GM12878 (cell line): ENCODE results near the gene IL1B. TPM values are rescaled to one million over a fixed set of nuclear protein-coding genes. Genes with fewer than 3 reads are reported as not detected.

Experiments
- BHLHE40 ChIP-seq, 2 experiments: fragments of 450-650 bp in 1 of 2; IDR thresholded peaks; 2 replicates each; pipeline ENCODE4 v1.6.1; 2011 to 2017; ENCODE audit warnings: low read depth in 2 of 2, borderline replicate concordance in 1 of 2, improper control_type of control experiment in 1 of 2, low read length in 1 of 2, mild to moderate bottlenecking in 1 of 2
- CHD2 ChIP-seq: IDR thresholded peaks from 2 replicates; pipeline ENCODE4 v1.6.1; 2011; ENCODE audit warnings: low read depth, low read length, improper control_type of control experiment, borderline replicate concordance
- FOXM1 ChIP-seq: IDR thresholded peaks from 2 replicates; pipeline ENCODE4 v1.6.1; 2012; ENCODE audit warnings: low read depth, mild to moderate bottlenecking, inconsistent platforms, low read length, moderate library complexity
- JUND ChIP-seq: IDR thresholded peaks from 2 replicates; pipeline ENCODE4 v1.6.1; 2012; ENCODE audit warnings: low read depth, mild to moderate bottlenecking, low read length, improper control_type of control experiment, moderate library complexity
- MEF2A ChIP-seq: IDR thresholded peaks from 2 replicates; pipeline ENCODE4 v1.6.1; 2011; ENCODE audit warnings: low read depth, mild to moderate bottlenecking, low read length, moderate library complexity; ENCODE audit not compliant: insufficient read depth
- MEF2B ChIP-seq: fragments of 450-650 bp; IDR thresholded peaks from 2 replicates; pipeline ENCODE4 v1.6.1; 2018; ENCODE audit warnings: mild to moderate bottlenecking, moderate library complexity; ENCODE audit not compliant: partially characterized antibody, poor library complexity, severe bottlenecking
- MTA2 ChIP-seq: fragments of 450-650 bp; IDR thresholded peaks from 2 replicates; pipeline ENCODE4 v1.6.1; 2016; ENCODE audit warnings: low read depth, mild to moderate bottlenecking, moderate library complexity
- NFIC ChIP-seq: IDR thresholded peaks from 2 replicates; pipeline ENCODE4 v1.6.1; 2012; ENCODE audit warnings: low read depth, mild to moderate bottlenecking, inconsistent platforms, low read length, moderate library complexity
- PML ChIP-seq: IDR thresholded peaks from 2 replicates; pipeline ENCODE4 v1.6.1; 2012; ENCODE audit warnings: low read length, inconsistent platforms
- POU2F2 ChIP-seq: IDR thresholded peaks from 3 replicates; pipeline ENCODE4 v1.6.1; 2011; ENCODE audit warnings: low read depth, mild to moderate bottlenecking, low read length, borderline replicate concordance
- SPI1 ChIP-seq: IDR thresholded peaks from 2 replicates; pipeline ENCODE4 v1.6.1; 2011; ENCODE audit warnings: low read depth, mild to moderate bottlenecking, low read length, moderate library complexity, borderline replicate concordance; ENCODE audit not compliant: insufficient read depth
- TCF3 ChIP-seq: IDR thresholded peaks from 2 replicates; pipeline ENCODE4 v1.6.1; 2012; ENCODE audit warnings: low read depth, mild to moderate bottlenecking, low read length, borderline replicate concordance; ENCODE audit not compliant: insufficient read depth
- polyA plus RNA-seq, 11 experiments: library from polyadenylated mRNA; depleted of rRNA in 4 of 11; unstranded in 6 of 11; stranded (reverse) in 5 of 11; fragments of >200 nt; fragmentation: Nextera tagmentation in 4 of 11; fragmentation: Illumina TruSeq in 1 of 11; extraction: Ambion mirVana in 4 of 11; extraction: Trizol in 1 of 11; gene quantifications; 1 replicate in 1 of 11; 2 replicates in 10 of 11; pipeline versions ENCODE4 v1.2.1 to v1.2.3, GENCODE V29; 2011 to 2016; ENCODE audit warnings: inconsistent platforms in 2 of 11, missing spikeins in 2 of 11, low read depth in 1 of 11
- total RNA-seq, 4 experiments: library from RNA; depleted of rRNA in 3 of 4; stranded (reverse); fragments of >200 nt in 3 of 4; fragmentation: Illumina TruSeq in 1 of 4; extraction: Trizol in 1 of 4; gene quantifications; 2 replicates each; pipeline versions ENCODE4 v1.2.1 to v1.2.3, GENCODE V29; 2013 to 2021
- TF ChIP-seq, protein P1 (sequence below): IDR thresholded peaks from 2 replicates; pipeline ENCODE4 v1.6.1; 2011; ENCODE audit warnings: borderline replicate concordance, low read depth, mild to moderate bottlenecking, moderate library complexity, low read length; ENCODE audit not compliant: insufficient read depth, poor library complexity, severe bottlenecking
- TF ChIP-seq, protein P2 (sequence below): fragments of 450-650 bp; IDR thresholded peaks from 2 replicates; pipeline ENCODE4 v1.6.1; 2017; ENCODE audit warnings: mild to moderate bottlenecking, moderate library complexity
- TF ChIP-seq, protein P3 (sequence below): fragments of 450-650 bp; IDR thresholded peaks from 2 replicates; pipeline ENCODE4 v1.6.1; 2016; ENCODE audit warnings: mild to moderate bottlenecking, moderate library complexity, borderline replicate concordance

IL1B gene
- total and polyA plus RNA-seq, 10 of the 15 experiments (the other 5 are each of a cell fraction or from before 2014, with no cell fraction given): 0.20 to 1.6 (median 0.84) TPM

DNA sequence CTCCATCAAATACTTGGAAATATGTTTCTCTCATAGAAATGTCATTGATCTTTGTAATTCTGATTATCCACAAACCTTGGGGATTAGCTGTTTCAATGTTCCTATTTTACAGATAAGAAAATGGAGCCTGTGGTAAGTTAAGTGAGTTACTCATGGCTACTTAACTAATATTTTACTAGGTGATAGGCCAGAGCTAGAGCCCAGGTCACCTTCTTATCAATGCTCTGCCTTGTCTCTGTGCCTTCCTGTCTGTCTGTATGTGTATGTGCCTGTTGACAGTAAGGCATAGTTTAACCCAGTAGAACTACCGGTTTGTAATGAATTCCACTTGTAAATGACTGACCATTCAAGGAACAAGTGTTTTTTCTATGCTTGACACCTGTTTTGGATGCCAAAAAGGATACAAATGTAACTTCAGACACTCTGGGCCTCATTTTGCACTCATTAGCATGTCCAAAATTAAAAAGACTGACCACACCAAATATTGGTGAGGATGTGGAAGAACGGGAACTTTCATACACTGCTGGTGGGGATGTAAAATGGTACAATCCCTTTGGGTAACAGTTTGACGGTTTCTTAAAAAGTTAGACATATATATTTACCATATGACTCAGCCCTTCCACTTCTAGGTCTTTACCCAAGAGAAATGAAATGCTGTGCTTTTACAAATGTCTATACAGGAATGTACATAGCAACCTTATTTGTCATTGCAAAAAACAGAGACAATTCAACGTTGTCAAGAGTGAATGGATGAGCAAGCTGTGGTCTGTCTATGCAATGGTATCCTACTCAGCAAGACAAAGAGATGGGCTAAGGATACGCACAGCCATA lies 32.7 kb downstream of the IL1B start (continued):
- TF ChIP-seq, protein P1, sequence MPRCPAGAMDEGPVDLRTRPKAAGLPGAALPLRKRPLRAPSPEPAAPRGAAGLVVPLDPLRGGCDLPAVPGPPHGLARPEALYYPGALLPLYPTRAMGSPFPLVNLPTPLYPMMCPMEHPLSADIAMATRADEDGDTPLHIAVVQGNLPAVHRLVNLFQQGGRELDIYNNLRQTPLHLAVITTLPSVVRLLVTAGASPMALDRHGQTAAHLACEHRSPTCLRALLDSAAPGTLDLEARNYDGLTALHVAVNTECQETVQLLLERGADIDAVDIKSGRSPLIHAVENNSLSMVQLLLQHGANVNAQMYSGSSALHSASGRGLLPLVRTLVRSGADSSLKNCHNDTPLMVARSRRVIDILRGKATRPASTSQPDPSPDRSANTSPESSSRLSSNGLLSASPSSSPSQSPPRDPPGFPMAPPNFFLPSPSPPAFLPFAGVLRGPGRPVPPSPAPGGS: peak; percentile 45
- TF ChIP-seq PML (peak; percentile 36; the same call in 1 of the 2 replicates), MEF2B (peak; percentile 52), JUND (peak; percentile 22; the same call in 1 of the 2 replicates), TCF3 (no peak), CHD2 (peak; percentile 27; the same call in 1 of the 2 replicates), POU2F2 (no peak), BHLHE40 (IDR thresholded peaks at IDR 0.05; ENCODE audit: borderline replicate concordance in 1 of 2, low read depth in 2 of 2, low read length in 1 of 2) (peak in 1 of 2 experiments; percentile 11; a peak in 1 of 4 replicates), NFIC (peak; percentile 84; the same call in 1 of the 2 replicates), MTA2 (peak; percentile 67), SPI1 (peak; percentile 2; the same call in 1 of the 2 replicates), FOXM1 (peak; percentile 66; the same call in 1 of the 2 replicates), MEF2A (0 out of 2 replicates have a peak, but pooled peaks have one; percentile 48)
- TF ChIP-seq, protein P2, sequence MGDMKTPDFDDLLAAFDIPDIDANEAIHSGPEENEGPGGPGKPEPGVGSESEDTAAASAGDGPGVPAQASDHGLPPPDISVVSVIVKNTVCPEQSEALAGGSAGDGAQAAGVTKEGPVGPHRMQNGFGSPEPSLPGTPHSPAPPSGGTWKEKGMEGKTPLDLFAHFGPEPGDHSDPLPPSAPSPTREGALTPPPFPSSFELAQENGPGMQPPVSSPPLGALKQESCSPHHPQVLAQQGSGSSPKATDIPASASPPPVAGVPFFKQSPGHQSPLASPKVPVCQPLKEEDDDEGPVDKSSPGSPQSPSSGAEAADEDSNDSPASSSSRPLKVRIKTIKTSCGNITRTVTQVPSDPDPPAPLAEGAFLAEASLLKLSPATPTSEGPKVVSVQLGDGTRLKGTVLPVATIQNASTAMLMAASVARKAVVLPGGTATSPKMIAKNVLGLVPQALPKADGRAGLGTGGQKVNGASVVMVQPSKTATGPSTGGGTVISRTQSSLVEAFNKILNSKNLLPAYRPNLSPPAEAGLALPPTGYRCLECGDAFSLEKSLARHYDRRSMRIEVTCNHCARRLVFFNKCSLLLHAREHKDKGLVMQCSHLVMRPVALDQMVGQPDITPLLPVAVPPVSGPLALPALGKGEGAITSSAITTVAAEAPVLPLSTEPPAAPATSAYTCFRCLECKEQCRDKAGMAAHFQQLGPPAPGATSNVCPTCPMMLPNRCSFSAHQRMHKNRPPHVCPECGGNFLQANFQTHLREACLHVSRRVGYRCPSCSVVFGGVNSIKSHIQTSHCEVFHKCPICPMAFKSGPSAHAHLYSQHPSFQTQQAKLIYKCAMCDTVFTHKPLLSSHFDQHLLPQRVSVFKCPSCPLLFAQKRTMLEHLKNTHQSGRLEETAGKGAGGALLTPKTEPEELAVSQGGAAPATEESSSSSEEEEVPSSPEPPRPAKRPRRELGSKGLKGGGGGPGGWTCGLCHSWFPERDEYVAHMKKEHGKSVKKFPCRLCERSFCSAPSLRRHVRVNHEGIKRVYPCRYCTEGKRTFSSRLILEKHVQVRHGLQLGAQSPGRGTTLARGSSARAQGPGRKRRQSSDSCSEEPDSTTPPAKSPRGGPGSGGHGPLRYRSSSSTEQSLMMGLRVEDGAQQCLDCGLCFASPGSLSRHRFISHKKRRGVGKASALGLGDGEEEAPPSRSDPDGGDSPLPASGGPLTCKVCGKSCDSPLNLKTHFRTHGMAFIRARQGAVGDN: peak; percentile 40; the same call in 1 of the 2 replicates
- TF ChIP-seq, protein P3, sequence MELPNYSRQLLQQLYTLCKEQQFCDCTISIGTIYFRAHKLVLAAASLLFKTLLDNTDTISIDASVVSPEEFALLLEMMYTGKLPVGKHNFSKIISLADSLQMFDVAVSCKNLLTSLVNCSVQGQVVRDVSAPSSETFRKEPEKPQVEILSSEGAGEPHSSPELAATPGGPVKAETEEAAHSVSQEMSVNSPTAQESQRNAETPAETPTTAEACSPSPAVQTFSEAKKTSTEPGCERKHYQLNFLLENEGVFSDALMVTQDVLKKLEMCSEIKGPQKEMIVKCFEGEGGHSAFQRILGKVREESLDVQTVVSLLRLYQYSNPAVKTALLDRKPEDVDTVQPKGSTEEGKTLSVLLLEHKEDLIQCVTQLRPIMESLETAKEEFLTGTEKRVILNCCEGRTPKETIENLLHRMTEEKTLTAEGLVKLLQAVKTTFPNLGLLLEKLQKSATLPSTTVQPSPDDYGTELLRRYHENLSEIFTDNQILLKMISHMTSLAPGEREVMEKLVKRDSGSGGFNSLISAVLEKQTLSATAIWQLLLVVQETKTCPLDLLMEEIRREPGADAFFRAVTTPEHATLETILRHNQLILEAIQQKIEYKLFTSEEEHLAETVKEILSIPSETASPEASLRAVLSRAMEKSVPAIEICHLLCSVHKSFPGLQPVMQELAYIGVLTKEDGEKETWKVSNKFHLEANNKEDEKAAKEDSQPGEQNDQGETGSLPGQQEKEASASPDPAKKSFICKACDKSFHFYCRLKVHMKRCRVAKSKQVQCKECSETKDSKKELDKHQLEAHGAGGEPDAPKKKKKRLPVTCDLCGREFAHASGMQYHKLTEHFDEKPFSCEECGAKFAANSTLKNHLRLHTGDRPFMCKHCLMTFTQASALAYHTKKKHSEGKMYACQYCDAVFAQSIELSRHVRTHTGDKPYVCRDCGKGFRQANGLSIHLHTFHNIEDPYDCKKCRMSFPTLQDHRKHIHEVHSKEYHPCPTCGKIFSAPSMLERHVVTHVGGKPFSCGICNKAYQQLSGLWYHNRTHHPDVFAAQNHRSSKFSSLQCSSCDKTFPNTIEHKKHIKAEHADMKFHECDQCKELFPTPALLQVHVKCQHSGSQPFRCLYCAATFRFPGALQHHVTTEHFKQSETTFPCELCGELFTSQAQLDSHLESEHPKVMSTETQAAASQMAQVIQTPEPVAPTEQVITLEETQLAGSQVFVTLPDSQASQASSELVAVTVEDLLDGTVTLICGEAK: 0 out of 2 replicates have a peak, but pooled peaks have one; percentile 11
